Endodermal cell (in vitro differentiated cells): Measurements from ENCODE around the gene CALD1. TPM values are rescaled to one million over a fixed set of nuclear protein-coding genes. Genes with fewer than 3 reads are reported as not detected.

Source experiments
- DNase-seq: peaks from one replicate; pipeline ENCODE4 v3.0.0-alpha.2; 2017
- H3K27ac ChIP-seq: 2 replicates; pipeline ENCODE4 v1.5.1; 2013; ENCODE audit warnings: mild to moderate bottlenecking, low read depth, low read length, moderate library complexity
- H3K27me3 ChIP-seq: 2 replicates; pipeline ENCODE4 v1.6.1; 2013; ENCODE audit warnings: mild to moderate bottlenecking, low read length, moderate library complexity; ENCODE audit not compliant: insufficient read depth, control insufficient read depth, poor library complexity, severe bottlenecking
- H3K36me3 ChIP-seq: 2 replicates; pipeline ENCODE4 v1.7.0; 2013; ENCODE audit warnings: mild to moderate bottlenecking, low read length, moderate library complexity; ENCODE audit not compliant: control insufficient read depth, insufficient read depth
- H3K4me1 ChIP-seq: one replicate; pipeline ENCODE4 v1.7.0; 2013; ENCODE audit warnings: low read length; ENCODE audit not compliant: control insufficient read depth, insufficient read depth
- H3K4me3 ChIP-seq: 2 replicates; pipeline ENCODE4 v1.5.1; 2013; ENCODE audit warnings: mild to moderate bottlenecking, low read length, moderate library complexity
- H3K9ac ChIP-seq: 2 replicates; pipeline ENCODE4 v1.6.1; 2013; ENCODE audit warnings: mild to moderate bottlenecking, low read length, moderate library complexity; ENCODE audit not compliant: poor library complexity, severe bottlenecking; ENCODE audit errors: extremely low read depth
- H3K9me3 ChIP-seq: 2 replicates; pipeline ENCODE4 v1.6.1; 2013; ENCODE audit warnings: mild to moderate bottlenecking, low read length, moderate library complexity; ENCODE audit not compliant: control insufficient read depth
- H3K27ac Mint-ChIP-seq: 2 replicates; pipeline ENCODE4 v1.8.0; 2020; ENCODE audit warnings: mixed read lengths
- H3K27me3 Mint-ChIP-seq: 2 replicates; pipeline ENCODE4 v1.8.0; 2021; ENCODE audit warnings: mild to moderate bottlenecking, mixed read lengths; ENCODE audit not compliant: insufficient read depth
- H3K36me3 Mint-ChIP-seq: 2 replicates; pipeline ENCODE4 v1.8.0; 2020; ENCODE audit warnings: low read depth, mixed read lengths
- H3K4me1 Mint-ChIP-seq: 2 replicates; pipeline ENCODE4 v1.8.0; 2020; ENCODE audit warnings: mixed read lengths
- H3K4me3 Mint-ChIP-seq: 2 replicates; pipeline ENCODE4 v1.8.0; 2020; ENCODE audit warnings: mild to moderate bottlenecking, moderate library complexity, mixed read lengths
- H3K9me3 Mint-ChIP-seq: 2 replicates; pipeline ENCODE4 v1.8.0; 2020; ENCODE audit warnings: mild to moderate bottlenecking, mixed read lengths
- CTCF ChIP-seq: fragments of 200-600 bp; sonication (generic); conservative IDR thresholded peaks from 2 replicates; pipeline ENCODE4 v1.5.0; 2021; ENCODE audit warnings: antibody characterized with exemption, mild to moderate bottlenecking
- WGBS, 2 experiments: methylation state at CpG; one replicate each; pipeline versions ENCODE4 v1.1.5 to v1.1.7; 2013; ENCODE audit warnings: missing lambda C conversion rate in 2 of 2, mixed read lengths in 1 of 2; ENCODE audit not compliant: insufficient coverage in 1 of 2, insufficient read length in 1 of 2; 5-methylcytosine and 5-hydroxymethylcytosine counted together
- total RNA-seq, 2 donors: library from RNA; stranded (reverse); fragmentation: NEBNext Ultra II Directional in 1 of 2; extraction: Animal tissue kit (Norgen Biotek cat#: 25700) in 1 of 2; gene quantifications; 2 replicates in 1 of 2; 3 replicates in 1 of 2; pipeline ENCODE4 v1.2.1, GENCODE V29; 2021

CALD1 gene
- total RNA-seq, 2 donors from 2014 or later: 111 to 132 TPM

GRCh38 chr7:135001390-135002165, 222.1 kb downstream of the CALD1 start:
- H3K9ac ChIP-seq: no peak overlapping the region
- H3K4me3 ChIP-seq: no peak overlapping the region
- no peak overlapping the region for H3K27ac ChIP-seq
- Mint-ChIP-seq H3K27me3 (no peaks in the 10 kb centered on the region), H3K4me3 (no peak overlapping the region), H3K4me1 (peaks cover 2% of the 10 kb centered on the region), H3K36me3 (no peaks in the 10 kb centered on the region), H3K27ac (no peak overlapping the region), H3K9me3 (peaks cover under 1% of the 10 kb centered on the region)
- no peaks in the 10 kb centered on the region for H3K27me3 ChIP-seq
- TF ChIP-seq CTCF: no peak
- DNase-seq: no peak
- H3K9me3 ChIP-seq: peaks cover 4% of the 10 kb centered on the region
- H3K4me1 ChIP-seq: no peaks in the 10 kb centered on the region
- H3K36me3 ChIP-seq: peaks cover 2% of the 10 kb centered on the region
- 85 to 100% methylated on average over 1 of the region's 1 CpG for WGBS, 2 experiments

GRCh38 chr7:135012229-135012628, 232.8 kb downstream of the CALD1 start:
- Histone ChIP-seq H3K9me3 (peaks cover 4% of the 10 kb centered on the region), H3K27ac (no peak overlapping the region), H3K4me3 (no peak overlapping the region), H3K9ac (no peak overlapping the region), H3K36me3 (no peaks in the 10 kb centered on the region), H3K27me3 (no peaks in the 10 kb centered on the region), H3K4me1 (no peaks in the 10 kb centered on the region)
- Mint-ChIP-seq H3K9me3 (no peaks in the 10 kb centered on the region), H3K4me1 (no peaks in the 10 kb centered on the region), H3K27ac (no peak overlapping the region), H3K4me3 (no peak overlapping the region), H3K36me3 (no peaks in the 10 kb centered on the region), H3K27me3 (no peaks in the 10 kb centered on the region)
- TF ChIP-seq CTCF: no peak
- no peak for DNase-seq

Other genes with a start within 250 kb of the CALD1 start
- gene AKR1B15, start 230.5 kb upstream of the CALD1 start, total RNA-seq: not detected
- 10 to 100 TPM; 11.1 to 16.1 TPM for gene BPGM, start 132.8 kb upstream of the CALD1 start, total RNA-seq
- 1 to 10 TPM; 2.6 to 5.0 TPM for gene AGBL3, start 206.9 kb downstream of the CALD1 start, total RNA-seq